ENCODE data around the gene INSM2.

INSM2 gene

DNA sequence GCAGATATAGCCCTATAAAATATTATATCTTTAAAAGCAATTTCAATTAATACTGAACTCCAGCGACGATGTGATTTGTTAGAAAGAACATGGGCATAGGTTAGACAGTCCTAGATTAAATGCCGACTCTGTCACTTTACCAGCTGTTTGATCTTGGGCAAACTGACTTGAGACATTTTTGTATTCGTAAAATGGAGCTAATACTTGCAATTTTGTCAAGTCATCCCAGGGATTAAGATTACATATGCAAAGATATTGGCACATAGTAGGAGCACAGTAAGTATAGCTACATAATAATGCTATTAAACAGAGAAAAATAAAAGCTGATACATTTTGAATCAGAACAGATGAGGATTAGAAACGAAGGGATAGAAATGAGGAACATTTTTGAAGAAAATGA is 9.0 kb downstream of the INSM2 start:
- no peak for DNase-seq (ENCODE audit: insufficient read length, low spot score)
- FAIRE-seq = no peak

DNA sequence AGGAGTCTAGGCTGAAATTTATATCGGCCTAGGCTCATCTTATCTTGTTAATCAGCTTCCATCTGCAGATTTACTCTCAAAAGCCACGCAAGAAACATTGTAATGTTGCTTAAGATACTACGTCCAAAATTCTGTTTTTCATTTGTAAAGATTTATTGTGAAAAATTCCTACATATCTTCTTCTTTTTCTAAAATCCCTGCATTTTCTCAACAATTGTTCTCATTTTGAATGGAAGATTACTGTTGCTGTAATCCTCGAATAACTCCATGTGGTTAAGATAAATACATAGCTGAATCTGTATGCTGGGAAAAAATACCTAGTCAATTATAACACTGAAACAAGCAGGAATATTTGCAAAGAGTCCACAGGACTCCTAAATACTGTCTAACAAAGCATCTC is 15.6 kb downstream of the INSM2 start:
- FAIRE-seq (no peak), DNase-seq (ENCODE audit: insufficient read length, low spot score) (no peak)

DNA sequence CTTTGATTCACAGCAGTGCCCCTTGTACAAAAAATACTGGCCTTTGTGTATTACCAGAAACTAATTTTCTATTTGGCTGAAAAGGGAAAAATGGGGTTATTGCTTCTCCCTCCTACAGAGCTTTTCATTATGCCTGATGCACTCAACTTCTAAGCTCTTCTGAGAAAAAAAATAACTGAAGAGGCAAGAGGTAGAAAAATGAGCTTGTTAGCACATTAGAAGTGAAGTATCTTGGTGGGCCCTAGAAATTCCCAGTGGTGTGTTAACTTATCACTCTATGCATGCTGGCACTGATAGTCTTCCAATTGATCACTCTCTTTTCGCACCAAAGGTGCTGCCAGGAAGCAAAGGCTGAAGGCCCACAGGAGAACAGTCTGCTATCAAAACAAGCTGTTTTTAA is 17.1 kb downstream of the INSM2 start:
- DNase-seq (ENCODE audit: insufficient read length, low spot score) = no peak
- FAIRE-seq = no peak

DNA sequence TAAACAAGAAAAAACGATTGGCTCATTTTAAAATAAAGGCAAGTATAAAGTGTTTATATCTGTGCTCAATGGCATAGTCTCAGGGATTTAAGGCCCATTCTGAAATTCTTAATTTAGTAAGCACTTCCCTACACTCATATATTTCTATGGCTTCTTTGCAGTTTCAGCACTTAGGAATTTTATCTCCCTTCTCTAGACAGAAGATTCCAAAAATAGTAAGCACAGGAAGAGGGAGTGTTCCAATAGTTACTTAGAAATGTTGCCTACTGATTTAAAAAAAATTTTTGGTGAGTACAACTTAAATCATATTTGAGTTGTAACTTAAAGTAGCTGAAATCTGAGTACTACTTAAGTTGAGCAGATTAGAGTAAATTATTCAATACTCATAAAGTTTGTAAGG is 19.8 kb downstream of the INSM2 start:
- FAIRE-seq (no peak), DNase-seq (ENCODE audit: insufficient read length, low spot score) (no peak)

DNA sequence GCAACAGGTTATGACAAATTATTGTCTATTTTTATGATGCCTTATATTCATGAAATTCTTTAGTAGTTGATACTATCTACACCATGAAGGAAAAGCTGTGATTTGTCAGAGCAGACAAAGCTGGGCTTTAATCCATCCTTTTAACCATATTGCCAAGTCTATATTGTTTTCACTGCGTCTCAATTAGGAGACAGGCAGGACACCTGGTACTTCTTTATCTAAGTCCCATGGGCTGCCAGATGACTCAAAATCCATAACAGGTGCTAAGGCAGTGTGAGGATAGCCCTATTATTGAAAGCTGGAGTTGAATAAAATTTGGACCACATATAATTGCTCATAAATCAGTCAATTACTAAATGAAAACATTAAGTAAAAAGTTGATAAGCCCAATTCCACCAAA is 22.6 kb downstream of the INSM2 start:
- DNase-seq (ENCODE audit: insufficient read length, low spot score) = no peak
- FAIRE-seq = no peak

DNA sequence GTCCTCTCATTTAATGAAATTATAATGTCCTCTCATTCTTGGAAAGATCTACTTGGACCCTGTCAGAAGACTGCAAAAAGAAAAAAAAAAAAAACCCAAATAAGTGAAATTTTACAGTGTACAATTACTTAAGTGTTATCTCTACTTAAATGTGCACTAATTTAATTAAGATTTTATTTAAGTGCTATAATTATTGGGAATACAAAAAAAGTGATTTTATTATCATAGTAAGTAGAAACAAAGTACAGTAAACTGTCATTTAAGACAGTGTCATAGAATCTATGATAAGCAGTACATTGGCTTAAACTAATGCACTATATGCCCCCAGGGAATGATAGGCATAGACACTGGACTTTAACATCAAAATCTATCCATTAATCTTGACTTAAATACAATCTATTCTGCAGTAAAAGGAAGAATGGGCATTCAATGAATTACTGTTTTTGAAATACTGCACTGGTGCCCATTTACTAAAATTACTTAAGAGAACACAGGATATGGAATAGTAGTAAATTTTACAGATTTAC is 23.3 kb downstream of the INSM2 start:
- FAIRE-seq (no peak), DNase-seq (ENCODE audit: insufficient read length, low spot score) (no peak)

DNA sequence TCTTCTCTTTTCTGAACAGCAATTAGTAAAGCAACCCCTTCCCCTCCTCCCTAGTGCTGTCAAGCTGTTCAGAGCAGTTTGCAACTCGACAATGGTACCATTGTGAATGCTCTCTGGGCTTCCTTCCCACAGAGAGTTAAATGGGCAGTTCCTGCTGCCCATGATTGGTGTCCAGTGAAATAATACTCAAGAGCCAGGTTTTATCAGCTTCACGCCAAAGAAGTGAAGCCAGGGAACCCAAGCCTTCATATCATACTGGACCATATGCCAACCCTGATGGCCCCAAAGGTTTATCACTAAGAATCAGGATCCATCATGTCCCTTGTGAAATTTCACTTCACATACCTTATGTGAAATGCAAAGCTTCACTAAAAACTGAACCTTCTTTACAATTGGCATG is 24.7 kb downstream of the INSM2 start:
- no peak for FAIRE-seq

DNA sequence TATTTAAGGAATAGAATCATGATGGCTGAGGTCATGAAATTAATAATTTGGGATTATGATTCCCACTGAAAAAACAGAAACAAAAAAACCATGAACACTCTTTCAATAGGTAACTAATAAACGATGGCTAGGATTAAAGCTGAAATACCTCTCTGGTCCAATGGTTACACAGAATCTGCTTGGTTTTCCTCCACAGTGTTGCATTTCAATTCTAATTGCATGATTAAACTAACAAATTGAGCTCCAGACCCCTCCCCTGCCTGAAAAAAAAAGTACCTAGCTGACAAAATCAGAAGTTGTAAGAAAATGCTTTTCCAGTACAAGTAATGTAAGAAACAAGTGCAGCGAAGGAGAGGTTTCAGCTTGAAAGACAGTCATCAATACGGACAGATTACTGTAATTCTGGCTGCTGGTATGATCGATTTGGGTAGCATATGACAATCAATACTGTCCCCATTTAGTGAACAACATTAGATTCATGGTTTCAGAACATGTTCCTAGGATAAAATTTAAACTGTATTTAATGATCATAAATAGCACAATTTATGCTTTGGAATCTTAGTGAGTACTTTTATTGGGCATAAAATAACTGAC is 32.0 kb downstream of the INSM2 start:
- DNase-seq (ENCODE audit: insufficient read length, low spot score) (no peak), FAIRE-seq (no peak)

More for the DNA sequence above, 24.7 kb downstream of the INSM2 start:
- DNase-seq (ENCODE audit: insufficient read length, low spot score) = no peak

DNA sequence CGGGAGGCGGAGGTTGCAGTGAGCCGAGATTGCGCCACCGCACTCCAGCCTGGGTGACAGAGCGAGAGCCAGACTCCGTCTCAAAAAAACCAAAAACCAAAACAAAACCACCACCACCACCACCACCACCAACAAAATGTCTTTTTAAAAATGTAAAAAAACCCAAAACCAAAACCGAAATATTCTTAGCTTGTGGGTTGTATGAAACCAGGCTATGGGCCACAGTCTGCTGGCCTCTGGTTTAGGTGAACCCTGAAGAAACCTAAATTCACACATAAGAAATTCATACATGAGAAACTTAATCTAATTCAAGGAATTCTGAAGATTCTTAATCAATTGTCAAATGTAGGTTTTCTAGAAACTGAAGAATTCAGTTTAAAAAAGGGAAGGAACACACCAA is 37.6 kb downstream of the INSM2 start:
- no peak for DNase-seq (ENCODE audit: insufficient read length, low spot score)
- FAIRE-seq = no peak

DNA sequence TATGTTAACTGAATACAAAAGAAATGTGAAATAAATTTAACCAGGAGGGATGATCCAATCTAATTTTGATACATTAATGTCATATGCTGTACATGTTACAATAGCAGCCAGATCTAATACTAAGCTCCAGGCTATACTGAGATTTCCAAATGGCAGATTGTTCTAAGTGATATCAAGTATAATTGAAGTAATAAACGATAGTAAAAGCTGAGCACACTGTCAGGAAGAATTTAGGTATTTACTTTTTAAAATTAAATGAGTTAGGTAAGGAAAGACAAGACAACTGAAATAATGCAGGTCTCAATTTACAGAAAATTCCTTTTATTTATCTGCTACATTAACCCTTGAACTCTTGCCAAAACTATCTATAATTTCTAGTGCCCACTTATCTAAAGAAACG is 39.9 kb downstream of the INSM2 start:
- FAIRE-seq (no peak), DNase-seq (ENCODE audit: insufficient read length, low spot score) (no peak)

DNA sequence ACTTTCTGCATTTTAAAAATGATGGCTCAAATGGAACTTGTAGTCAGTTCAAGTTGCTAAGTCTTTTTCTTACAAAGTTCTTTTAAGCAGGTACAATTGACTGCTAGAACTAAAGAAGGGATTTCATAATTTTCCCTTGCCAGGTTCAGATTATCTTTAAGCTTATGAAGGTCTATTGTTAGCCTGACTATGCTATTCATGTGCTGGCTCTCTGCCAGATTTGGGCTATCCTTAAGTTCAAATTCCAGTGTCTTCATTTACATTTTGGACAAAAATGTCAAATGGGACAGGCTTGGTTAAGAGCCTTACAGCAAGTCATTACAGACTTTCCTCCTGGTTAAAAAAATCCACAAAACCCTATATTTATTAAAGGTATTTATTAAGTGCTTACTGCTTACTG is 42.3 kb downstream of the INSM2 start:
- FAIRE-seq = no peak
- DNase-seq (ENCODE audit: insufficient read length, low spot score) = no peak

DNA sequence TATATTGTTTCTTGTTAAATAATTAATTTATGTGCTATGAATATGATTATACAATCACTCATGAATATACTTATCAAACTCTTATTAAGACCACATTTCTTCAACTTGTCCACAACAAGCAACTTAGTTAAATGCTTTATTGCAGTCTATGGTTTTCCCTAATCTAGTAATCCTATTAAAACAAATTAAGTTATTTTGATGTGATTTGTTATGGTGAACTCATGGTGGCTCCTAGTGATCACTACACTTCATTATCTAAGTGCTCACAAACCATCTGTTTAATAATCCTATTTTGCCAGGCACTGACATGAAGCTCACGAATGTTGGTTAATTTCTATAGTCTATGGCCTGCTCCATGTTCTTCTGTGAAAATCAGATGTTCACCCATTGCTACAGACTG is 42.9 kb downstream of the INSM2 start:
- DNase-seq (ENCODE audit: insufficient read length, low spot score) (no peak), FAIRE-seq (no peak)

DNA sequence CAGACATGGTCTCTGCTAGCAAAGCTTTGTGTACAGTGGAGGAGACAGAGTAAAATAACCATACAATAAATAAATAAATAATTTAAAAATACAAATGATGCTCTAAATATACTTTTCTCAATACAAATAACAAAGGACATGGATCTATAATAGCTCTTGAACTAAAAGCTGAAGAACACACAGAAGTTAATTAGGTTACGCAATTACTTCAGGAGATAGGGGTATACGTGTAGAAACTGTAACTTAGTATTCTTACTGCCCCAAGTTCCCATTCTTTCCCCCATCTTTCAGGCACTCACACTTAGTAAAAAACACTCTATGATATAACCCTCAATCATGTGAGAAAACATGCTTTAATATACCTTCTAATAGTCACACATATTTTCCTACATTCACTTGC is 44.2 kb downstream of the INSM2 start:
- FAIRE-seq (no peak), DNase-seq (ENCODE audit: insufficient read length, low spot score) (no peak)

DNA sequence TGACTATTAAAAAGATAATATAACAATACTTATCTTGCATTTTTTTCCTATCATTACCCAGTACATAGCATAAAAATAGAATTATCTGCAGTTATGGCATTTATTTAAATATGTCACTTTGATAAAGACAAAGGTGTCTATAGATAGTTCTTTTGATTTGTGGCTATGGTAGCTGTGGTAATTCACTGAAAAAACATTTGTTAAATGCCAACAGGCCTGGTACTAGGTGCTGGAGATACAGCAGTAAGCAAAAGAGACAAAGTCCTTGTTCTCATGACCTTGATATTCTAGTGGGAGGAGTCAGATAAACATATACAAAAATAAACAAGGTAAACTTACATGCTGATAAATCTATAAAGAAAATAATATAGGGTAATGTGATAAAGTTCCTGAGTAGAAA is 44.7 kb downstream of the INSM2 start:
- DNase-seq (ENCODE audit: insufficient read length, low spot score) = no peak
- no peak for FAIRE-seq

Measured in GM19239 (cell line).